Sigmoid colon (tissue), 4 donors: ENCODE data around the gene GPR17.

Experiments
- POLR2A ChIP-seq, 2 donors: fragments of 450-650 bp; IDR thresholded peaks; one replicate each; pipeline ENCODE4 v1.6.1; 2016; ENCODE audit warnings: antibody characterized with exemption in 2 of 2, mild to moderate bottlenecking in 2 of 2, moderate library complexity in 2 of 2
- POLR2AphosphoS5 ChIP-seq, 4 donors: sonication (generic); formaldehyde crosslinking; IDR thresholded peaks; one replicate each; pipeline ENCODE4 v1.6.1; 2017; ENCODE audit warnings: antibody characterized with exemption in 4 of 4
- TF ChIP-seq, protein P1 (sequence below), 4 experiments: fragments of 450-650 bp in 3 of 4; fragments of 200-600 bp in 1 of 4; IDR thresholded peaks; one replicate each; pipeline ENCODE4 v1.5.1; 2016 to 2019; ENCODE audit warnings: antibody characterized with exemption in 4 of 4, mild to moderate bottlenecking in 3 of 4, moderate library complexity in 2 of 4

DNA sequence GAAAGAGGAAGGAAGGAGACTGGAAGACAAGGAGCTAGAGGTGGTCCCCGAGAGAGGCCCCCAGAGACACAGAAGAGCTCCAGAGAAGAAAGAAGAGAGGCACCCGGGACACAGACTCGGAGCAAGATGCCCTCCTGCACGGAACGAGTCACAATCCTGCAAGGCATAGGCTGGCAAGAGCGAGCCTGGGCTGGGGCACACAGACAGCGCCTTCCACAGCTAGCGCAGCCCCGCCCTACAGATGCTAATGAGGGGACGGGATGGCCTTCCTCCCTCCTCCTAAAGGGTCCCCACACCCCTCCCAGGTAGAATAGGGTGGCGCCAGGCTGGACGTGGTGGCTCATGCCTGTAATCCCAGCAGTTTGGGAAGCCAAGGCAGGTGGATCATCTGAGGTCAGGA lies 19.8 kb upstream of the GPR17 start:
- TF ChIP-seq POLR2A (IDR thresholded peaks at IDR 0.05): no peak
- TF ChIP-seq, protein P1, sequence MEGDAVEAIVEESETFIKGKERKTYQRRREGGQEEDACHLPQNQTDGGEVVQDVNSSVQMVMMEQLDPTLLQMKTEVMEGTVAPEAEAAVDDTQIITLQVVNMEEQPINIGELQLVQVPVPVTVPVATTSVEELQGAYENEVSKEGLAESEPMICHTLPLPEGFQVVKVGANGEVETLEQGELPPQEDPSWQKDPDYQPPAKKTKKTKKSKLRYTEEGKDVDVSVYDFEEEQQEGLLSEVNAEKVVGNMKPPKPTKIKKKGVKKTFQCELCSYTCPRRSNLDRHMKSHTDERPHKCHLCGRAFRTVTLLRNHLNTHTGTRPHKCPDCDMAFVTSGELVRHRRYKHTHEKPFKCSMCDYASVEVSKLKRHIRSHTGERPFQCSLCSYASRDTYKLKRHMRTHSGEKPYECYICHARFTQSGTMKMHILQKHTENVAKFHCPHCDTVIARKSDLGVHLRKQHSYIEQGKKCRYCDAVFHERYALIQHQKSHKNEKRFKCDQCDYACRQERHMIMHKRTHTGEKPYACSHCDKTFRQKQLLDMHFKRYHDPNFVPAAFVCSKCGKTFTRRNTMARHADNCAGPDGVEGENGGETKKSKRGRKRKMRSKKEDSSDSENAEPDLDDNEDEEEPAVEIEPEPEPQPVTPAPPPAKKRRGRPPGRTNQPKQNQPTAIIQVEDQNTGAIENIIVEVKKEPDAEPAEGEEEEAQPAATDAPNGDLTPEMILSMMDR (IDR thresholded peaks at IDR 0.05): no peak
- TF ChIP-seq POLR2AphosphoS5 (IDR thresholded peaks at IDR 0.05): peak in 2 of 4 donors; percentile 23
